Measurements from ENCODE around the gene SRL. TPM values are rescaled to one million over a fixed set of nuclear protein-coding genes. Genes with fewer than 3 reads are reported as not detected.

Gene SRL
- total and polyA plus RNA-seq, 4 donors, result 0.31 to 3.2 (median 1.5) TPM

DNA sequence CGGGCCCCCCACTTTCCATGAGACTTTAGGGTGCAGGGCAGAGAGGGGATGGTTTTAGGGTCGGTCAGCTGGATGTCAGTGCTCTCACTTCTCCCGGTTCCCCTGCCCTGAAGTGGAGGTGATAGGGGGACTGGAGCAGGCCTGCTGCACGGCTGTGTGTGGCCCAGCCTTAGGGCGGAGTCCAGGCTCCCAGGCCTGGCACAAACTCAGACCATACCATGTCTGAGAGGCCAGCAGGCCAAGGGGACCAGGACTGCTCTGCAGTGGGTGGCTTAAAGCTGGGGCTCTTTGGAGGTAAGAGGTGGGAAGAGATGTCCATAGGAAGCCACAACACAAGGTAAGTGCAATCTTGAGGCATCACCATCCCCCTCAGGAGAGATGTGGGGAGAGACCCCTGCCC lies 22.7 kb upstream of the SRL start:
- H3K27me3 ChIP-seq (ENCODE audit: control insufficient read depth in 1 of 2, insufficient read depth in 2 of 2, low read length in 1 of 2), result no peaks in the 10 kb centered on the region
- no peaks in the 10 kb centered on the region for H3K4me1 ChIP-seq (ENCODE audit: control insufficient read depth in 1 of 2, insufficient read depth in 2 of 2, low read length in 2 of 2)
- H3K9me3 ChIP-seq (ENCODE audit: control insufficient read depth, low read length), result no peaks in the 10 kb centered on the region
- DNase-seq (no peak), ATAC-seq (ENCODE audit: low FRiP score) (no peak)
- no peaks in the 10 kb centered on the region for H3K36me3 ChIP-seq (ENCODE audit: control insufficient read depth in 1 of 2, insufficient read depth in 2 of 2, low read length in 1 of 2)
- WGBS, 2 donors, result 72 to 80% methylated on average over 5 of the region's 5 CpGs
- H3K27ac ChIP-seq (ENCODE audit: low read depth in 1 of 2, low read length in 2 of 2), result no peak overlapping the region
- intact Hi-C loops (cut with DNase I), result no loop called here
- H3K4me3 ChIP-seq (ENCODE audit: low read length in 2 of 2), result no peak overlapping the region

DNA sequence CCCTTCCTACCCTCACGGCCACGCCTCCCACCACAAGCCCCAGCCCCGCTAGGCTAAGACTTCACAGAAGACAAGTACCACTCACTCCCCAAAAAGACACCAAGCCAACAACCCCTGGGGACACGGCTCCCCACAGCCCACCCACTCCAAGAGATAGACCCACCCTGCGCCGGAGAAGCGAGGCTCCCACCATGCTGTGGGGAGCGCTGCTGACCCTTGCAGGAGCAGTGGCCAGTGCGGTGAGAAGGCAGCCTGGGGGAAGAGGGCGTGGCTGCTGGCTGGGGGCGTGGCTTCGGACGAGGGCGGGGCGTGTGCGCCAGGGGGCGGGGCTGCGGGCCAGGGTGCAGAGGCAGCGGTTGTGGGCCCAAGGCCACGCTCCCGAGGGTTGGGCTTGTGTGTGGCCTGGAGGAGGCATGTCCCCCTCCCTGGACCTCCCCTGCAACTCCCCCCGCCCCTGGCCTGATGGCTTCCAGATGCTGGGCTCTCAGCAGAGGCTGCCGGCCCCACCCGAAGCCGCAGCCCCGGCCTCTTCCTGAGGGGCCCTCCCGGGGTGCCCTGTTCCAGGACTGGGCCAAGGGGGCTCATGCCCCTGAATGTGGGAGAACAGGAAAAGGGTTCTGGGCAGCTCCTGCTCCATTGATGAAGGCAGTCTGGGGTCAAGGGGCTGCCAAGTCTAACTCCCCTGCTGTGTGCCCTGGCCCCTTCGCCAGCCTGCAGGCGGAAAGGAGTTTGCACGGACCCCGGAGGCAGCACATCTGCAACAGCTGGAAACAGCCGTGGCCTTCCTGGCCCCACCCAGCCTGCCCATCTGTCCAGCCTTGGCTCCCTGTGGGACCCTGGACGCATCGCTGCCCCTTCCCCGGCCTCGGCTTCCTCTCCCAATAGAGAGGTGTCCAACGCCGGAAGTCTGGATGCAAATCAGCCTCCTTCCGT lies 21.9 kb upstream of the SRL start:
- WGBS, 2 donors, result 64 to 65% methylated on average over 37 to 39 of the region's 39 CpGs
- Histone ChIP-seq H3K4me1 (ENCODE audit: control insufficient read depth in 1 of 2, insufficient read depth in 2 of 2, low read length in 2 of 2) (no peaks in the 10 kb centered on the region), H3K27ac (ENCODE audit: low read depth in 1 of 2, low read length in 2 of 2) (no peak overlapping the region), H3K27me3 (ENCODE audit: control insufficient read depth in 1 of 2, insufficient read depth in 2 of 2, low read length in 1 of 2) (no peaks in the 10 kb centered on the region), H3K4me3 (ENCODE audit: low read length in 2 of 2) (no peak overlapping the region), H3K36me3 (ENCODE audit: control insufficient read depth in 1 of 2, insufficient read depth in 2 of 2, low read length in 1 of 2) (no peaks in the 10 kb centered on the region), H3K9me3 (ENCODE audit: control insufficient read depth, low read length) (no peaks in the 10 kb centered on the region)
- ATAC-seq (ENCODE audit: low FRiP score), result peak; percentile 84
- intact Hi-C loops (cut with DNase I), result no loop called here
- peak; percentile 79 to 87 for DNase-seq

DNA sequence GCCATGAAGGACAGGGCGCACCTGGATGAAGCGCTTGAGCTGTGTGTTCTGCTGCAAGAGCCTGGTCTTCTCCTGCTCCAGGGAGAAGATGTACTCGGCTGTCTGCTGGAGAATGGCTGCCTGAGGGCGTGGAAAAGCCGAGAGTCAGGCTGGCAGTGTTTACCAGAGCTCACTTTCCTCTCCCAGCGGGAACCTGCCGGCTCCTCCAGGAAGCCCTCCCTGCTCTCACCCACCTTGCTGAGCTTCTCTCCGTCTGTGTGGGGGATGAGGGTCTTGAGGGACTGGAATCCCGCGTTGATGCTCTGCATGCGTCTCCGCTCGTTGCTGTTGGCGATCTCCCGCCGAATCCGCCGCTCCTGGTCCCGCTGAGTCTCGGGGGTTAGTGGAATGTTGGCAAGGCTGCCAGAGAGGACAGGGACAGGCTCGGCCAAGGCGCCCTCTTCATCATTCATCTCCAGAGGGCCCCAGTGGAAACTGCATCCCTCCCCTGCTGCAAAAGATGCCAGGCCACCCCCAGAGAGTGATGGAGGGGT lies 20.5 kb upstream of the SRL start:
- intact Hi-C loops (cut with DNase I), result no loop called here
- no peaks in the 10 kb centered on the region for H3K9me3 ChIP-seq (ENCODE audit: control insufficient read depth, low read length)
- no peak overlapping the region for H3K27ac ChIP-seq (ENCODE audit: low read depth in 1 of 2, low read length in 2 of 2)
- no peaks in the 10 kb centered on the region for H3K27me3 ChIP-seq (ENCODE audit: control insufficient read depth in 1 of 2, insufficient read depth in 2 of 2, low read length in 1 of 2)
- H3K4me3 ChIP-seq (ENCODE audit: low read length in 2 of 2), result no peak overlapping the region
- no peak for DNase-seq
- no peaks in the 10 kb centered on the region for H3K36me3 ChIP-seq (ENCODE audit: control insufficient read depth in 1 of 2, insufficient read depth in 2 of 2, low read length in 1 of 2)
- no peak for ATAC-seq (ENCODE audit: low FRiP score)
- H3K4me1 ChIP-seq (ENCODE audit: control insufficient read depth in 1 of 2, insufficient read depth in 2 of 2, low read length in 2 of 2), result no peaks in the 10 kb centered on the region
- WGBS, 2 donors, result 95% methylated on average over 22 of the region's 22 CpGs

DNA sequence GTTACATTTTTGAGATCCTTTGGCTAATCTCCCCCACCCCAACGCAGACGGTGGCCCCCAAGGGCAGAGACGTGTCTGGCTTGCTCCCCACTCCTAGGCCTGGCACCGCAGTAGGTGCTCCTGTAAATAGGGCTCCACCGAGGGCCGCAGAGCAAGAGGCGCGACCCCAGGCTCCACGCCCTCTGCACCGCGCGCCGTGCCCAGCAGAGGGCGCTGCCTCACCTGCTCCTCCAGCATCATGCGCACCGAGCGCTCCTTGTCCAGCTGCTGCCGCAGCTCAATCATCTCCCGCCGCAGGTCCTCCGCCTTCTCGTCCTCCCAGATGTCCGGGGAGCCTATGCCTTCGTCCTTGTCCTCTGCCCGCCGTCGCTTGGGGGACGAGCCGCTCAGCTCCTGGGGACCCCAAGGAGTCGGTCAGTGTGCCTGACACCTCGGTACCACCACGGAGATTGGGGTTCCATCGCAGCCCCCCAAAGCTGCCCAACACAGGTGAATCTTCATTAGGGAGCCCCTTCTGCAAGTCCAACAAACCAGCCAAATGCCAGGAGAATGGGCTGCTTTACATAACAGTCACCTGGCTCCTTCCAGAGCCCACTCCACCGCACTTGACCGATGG lies 19.8 kb upstream of the SRL start:
- no peak for DNase-seq
- Histone ChIP-seq H3K27ac (ENCODE audit: low read depth in 1 of 2, low read length in 2 of 2) (no peak overlapping the region), H3K4me3 (ENCODE audit: low read length in 2 of 2) (no peak overlapping the region), H3K36me3 (ENCODE audit: control insufficient read depth in 1 of 2, insufficient read depth in 2 of 2, low read length in 1 of 2) (no peaks in the 10 kb centered on the region), H3K9me3 (ENCODE audit: control insufficient read depth, low read length) (no peaks in the 10 kb centered on the region), H3K27me3 (ENCODE audit: control insufficient read depth in 1 of 2, insufficient read depth in 2 of 2, low read length in 1 of 2) (no peaks in the 10 kb centered on the region), H3K4me1 (ENCODE audit: control insufficient read depth in 1 of 2, insufficient read depth in 2 of 2, low read length in 2 of 2) (no peaks in the 10 kb centered on the region)
- WGBS, 2 donors, result 63 to 81% methylated on average over 35 of the region's 35 CpGs
- ATAC-seq (ENCODE audit: low FRiP score), result peak; percentile 41
- intact Hi-C loops (cut with DNase I), result loop anchor here (1.0 to 2.0 kb wide), 2 partner anchors 69 to 71 kb away; no protein-coding TSS in a partner anchor

DNA sequence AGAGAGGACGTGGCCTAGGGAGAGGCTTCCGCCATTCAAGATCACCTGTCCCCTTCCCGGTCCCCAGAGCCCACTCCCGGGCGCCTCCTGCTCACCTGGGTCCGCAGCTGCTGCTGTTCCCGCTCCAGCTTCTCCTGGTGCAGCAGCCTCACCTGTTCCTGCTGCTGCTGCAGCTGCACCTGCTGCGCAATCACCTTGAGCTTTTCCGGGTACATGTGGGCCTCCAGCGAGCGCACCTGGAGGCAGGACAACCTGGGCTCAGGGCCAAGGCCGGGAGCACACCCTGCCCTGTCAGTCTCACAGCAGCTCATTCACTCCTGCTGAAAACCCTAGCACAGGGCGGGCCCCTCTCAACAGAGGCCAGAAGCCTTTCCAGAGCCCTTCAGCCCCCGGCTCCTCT lies 18.5 kb upstream of the SRL start:
- WGBS, 2 donors, result 94 to 96% methylated on average over 14 of the region's 14 CpGs
- DNase-seq (no peak), ATAC-seq (ENCODE audit: low FRiP score) (no peak)
- no peaks in the 10 kb centered on the region for H3K36me3 ChIP-seq (ENCODE audit: control insufficient read depth in 1 of 2, insufficient read depth in 2 of 2, low read length in 1 of 2)
- no peak overlapping the region for H3K27ac ChIP-seq (ENCODE audit: low read depth in 1 of 2, low read length in 2 of 2)
- H3K27me3 ChIP-seq (ENCODE audit: control insufficient read depth in 1 of 2, insufficient read depth in 2 of 2, low read length in 1 of 2), result no peaks in the 10 kb centered on the region
- no peaks in the 10 kb centered on the region for H3K9me3 ChIP-seq (ENCODE audit: control insufficient read depth, low read length)
- no peak overlapping the region for H3K4me3 ChIP-seq (ENCODE audit: low read length in 2 of 2)
- intact Hi-C loops (cut with DNase I), result loop anchor here in 1 of 2 donors (2.0 kb wide), 1 partner anchor 72 kb away; no protein-coding TSS in a partner anchor
- no peaks in the 10 kb centered on the region for H3K4me1 ChIP-seq (ENCODE audit: control insufficient read depth in 1 of 2, insufficient read depth in 2 of 2, low read length in 2 of 2)

DNA sequence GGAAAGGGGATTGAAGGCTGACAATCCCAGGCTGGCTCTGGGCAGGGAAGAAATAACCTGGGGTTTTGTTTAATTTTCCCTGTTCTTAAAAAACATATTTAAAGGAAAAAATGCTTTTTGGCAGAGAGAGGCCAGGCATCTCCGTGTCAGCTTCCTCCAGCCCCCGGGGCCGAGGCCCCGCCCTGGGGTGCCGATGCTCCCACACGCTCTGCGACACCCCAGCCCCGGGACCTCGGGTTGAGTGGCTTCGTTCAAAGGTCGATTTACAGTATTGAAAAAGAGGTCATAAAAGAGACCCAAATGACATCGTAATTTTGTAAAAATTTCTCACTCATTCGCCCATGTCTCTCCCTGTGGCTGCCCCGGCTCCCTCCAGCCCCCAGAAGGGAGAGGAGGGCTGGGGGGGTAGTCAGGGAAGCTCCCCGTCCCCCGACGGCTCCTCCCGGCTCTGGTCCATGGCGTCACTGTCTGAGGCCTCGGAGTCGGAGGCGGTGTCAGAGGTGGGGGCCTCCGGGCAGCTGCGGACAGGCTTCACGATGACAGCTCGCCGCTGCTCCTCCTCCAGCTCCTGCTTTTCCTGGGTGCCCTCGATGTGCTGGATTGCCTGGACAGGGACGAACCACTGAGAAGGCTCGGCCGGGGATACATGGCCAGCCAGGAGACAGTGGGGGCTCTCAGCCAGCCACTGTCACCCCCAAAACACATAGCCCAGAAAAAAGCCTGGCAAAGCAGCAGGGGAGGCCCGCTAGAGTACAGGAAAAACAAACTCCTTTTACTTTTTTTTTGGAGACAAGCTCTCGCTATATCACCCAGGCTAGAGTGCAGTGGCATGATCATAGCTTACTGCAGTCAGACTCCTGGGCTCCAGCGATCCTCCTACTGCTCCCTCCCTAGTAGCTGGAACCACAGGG lies 16.0 kb upstream of the SRL start:
- Histone ChIP-seq H3K36me3 (ENCODE audit: control insufficient read depth in 1 of 2, insufficient read depth in 2 of 2, low read length in 1 of 2) (no peaks in the 10 kb centered on the region), H3K27me3 (ENCODE audit: control insufficient read depth in 1 of 2, insufficient read depth in 2 of 2, low read length in 1 of 2) (no peaks in the 10 kb centered on the region), H3K4me1 (ENCODE audit: control insufficient read depth in 1 of 2, insufficient read depth in 2 of 2, low read length in 2 of 2) (no peaks in the 10 kb centered on the region), H3K27ac (ENCODE audit: low read depth in 1 of 2, low read length in 2 of 2) (no peak overlapping the region), H3K9me3 (ENCODE audit: control insufficient read depth, low read length) (no peaks in the 10 kb centered on the region), H3K4me3 (ENCODE audit: low read length in 2 of 2) (no peak overlapping the region)
- DNase-seq (no peak), ATAC-seq (ENCODE audit: low FRiP score) (no peak)
- WGBS, 2 donors, result 78 to 79% methylated on average over 34 of the region's 34 CpGs
- intact Hi-C loops (cut with DNase I), result no loop called here

DNA sequence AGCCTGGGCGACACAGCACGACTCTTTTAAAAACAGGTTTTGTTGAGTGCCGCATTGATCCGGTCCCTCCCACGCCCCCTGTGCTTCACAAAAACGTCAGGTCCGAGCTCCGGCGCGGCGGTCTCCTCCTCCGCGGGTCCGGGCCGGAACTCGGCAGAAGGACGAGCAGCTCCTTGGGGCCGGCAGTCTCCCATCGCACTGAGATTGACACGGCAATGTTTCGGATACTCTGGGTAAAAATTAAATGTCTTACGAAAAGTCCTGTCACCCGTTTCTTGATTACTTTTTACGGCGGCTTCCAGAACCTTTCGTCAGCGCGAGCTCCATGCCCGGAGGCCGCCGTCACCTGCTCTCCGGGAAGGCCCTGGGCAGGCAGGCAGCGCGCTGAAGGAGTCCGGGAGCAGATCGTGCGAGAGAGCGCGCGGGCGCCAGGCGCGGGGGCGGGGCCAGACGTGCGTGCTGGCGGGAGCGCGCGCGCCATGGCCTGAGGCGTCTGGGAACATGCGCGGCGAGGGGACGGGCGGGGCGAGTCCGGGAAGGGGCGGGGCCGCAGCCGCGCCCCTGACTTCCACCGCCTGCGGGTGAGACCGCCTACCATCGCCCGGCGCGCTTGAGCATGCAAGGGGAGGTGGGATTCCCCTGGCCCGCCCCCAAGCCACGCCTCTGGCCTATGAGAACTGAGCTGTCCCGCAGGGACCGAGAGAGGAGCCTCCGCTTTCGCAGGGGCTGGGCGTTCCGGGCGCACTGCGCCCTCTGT lies 11.7 kb upstream of the SRL start:
- H3K4me1 ChIP-seq (ENCODE audit: control insufficient read depth in 1 of 2, insufficient read depth in 2 of 2, low read length in 2 of 2), result no peaks in the 10 kb centered on the region
- DNase-seq (peak; percentile 100), ATAC-seq (ENCODE audit: low FRiP score) (peak; percentile 99)
- H3K9me3 ChIP-seq (ENCODE audit: control insufficient read depth, low read length), result no peaks in the 10 kb centered on the region
- 1% methylated on average over 80 of the region's 80 CpGs for WGBS, 2 donors
- peak overlapping the region; percentile 13 to 42 for H3K4me3 ChIP-seq (ENCODE audit: low read length in 2 of 2)
- intact Hi-C loops (cut with DNase I), result loop anchor here (1.0 to 5.0 kb wide), 4 partner anchors 51 to 271 kb away; no protein-coding TSS in a partner anchor
- H3K36me3 ChIP-seq (ENCODE audit: control insufficient read depth in 1 of 2, insufficient read depth in 2 of 2, low read length in 1 of 2), result no peaks in the 10 kb centered on the region
- peak overlapping the region; percentile 34 to 62 for H3K27ac ChIP-seq (ENCODE audit: low read depth in 1 of 2, low read length in 2 of 2)
- no peaks in the 10 kb centered on the region for H3K27me3 ChIP-seq (ENCODE audit: control insufficient read depth in 1 of 2, insufficient read depth in 2 of 2, low read length in 1 of 2)
